GM12878 (cell line): Measurements from ENCODE around the gene BCL11A. TPM values are rescaled to one million over a fixed set of nuclear protein-coding genes. Genes with fewer than 3 reads are reported as not detected.

Experiments used
- ATAC-seq: fragments of 200-7000 bp; cut with Tn5 transposase; 3 replicates; pipeline ENCODE4 v1.9.1; 2020; ENCODE audit warnings: mild to moderate bottlenecking, moderate library complexity
- BruUV-seq: library from RNA; stranded (reverse); fragments of 400-500 nt; replicated peaks from 2 replicates; lab custom pipeline; 2021; lab: Mats Ljungman, UMichigan
- CTCF ChIA-PET: fragments of 300-600 bp; sonication (Branson Sonifier 250); formaldehyde crosslinking; extraction: SDS; loops from one replicate; lab custom pipeline; 2021; ENCODE audit warnings: inconsistent platforms; lab: Yijun Ruan, JAX
- POLR2A ChIA-PET: fragments of 350-600 bp; formaldehyde crosslinking; extraction: SDS; loops from one replicate; lab custom pipeline; 2021; ENCODE audit warnings: inconsistent platforms; lab: Charles Lee
- RAD21 ChIA-PET: fragments of 300-600 bp; sonication (Branson Sonifier 250); formaldehyde crosslinking; loops from one replicate; lab custom pipeline; 2023; ENCODE audit warnings: antibody characterized with exemption; ENCODE audit not compliant: unreplicated experiment; lab: Charles Lee
- SMC1A ChIA-PET: fragments of 300-600 bp; sonication (Branson Sonifier 250); formaldehyde crosslinking; loops from one replicate; lab custom pipeline; 2023; ENCODE audit not compliant: unreplicated experiment, uncharacterized antibody; lab: Charles Lee
- DNase-seq: peaks from one replicate; pipeline ENCODE4 v3.0.0-alpha.2; 2011; ENCODE audit warnings: low read depth, low spot score
- FAIRE-seq: peaks from 3 replicates; lab custom pipeline; 2011; peaks lifted over from hg19 to GRCh38; lab: Jason Lieb, UNC
- H2AFZ ChIP-seq: 2 replicates; pipeline ENCODE4 v1.6.0; 2011; ENCODE audit warnings: low read depth, low read length, control low read depth; ENCODE audit not compliant: control insufficient read depth
- H3K27ac ChIP-seq: 2 replicates; pipeline ENCODE4 v1.5.1; 2011; ENCODE audit warnings: control low read depth; ENCODE audit not compliant: control insufficient read depth, insufficient read depth
- H3K27me3 ChIP-seq, 2 experiments: replicated peaks in 1 of 2; 2 replicates each; pipeline versions ENCODE4 v1.6.0 to v1.6.1; 2011; ENCODE audit warnings: low read length in 1 of 2; ENCODE audit not compliant: control insufficient read depth in 2 of 2, insufficient read depth in 2 of 2
- H3K36me3 ChIP-seq, 2 experiments: 2 replicates each; pipeline ENCODE4 v1.5.1; 2011; ENCODE audit warnings: low read length in 1 of 2; ENCODE audit not compliant: control insufficient read depth in 2 of 2, insufficient read depth in 2 of 2
- H3K4me1 ChIP-seq: 2 replicates; pipeline ENCODE4 v1.6.1; 2011; ENCODE audit warnings: mild to moderate bottlenecking, low read length, moderate library complexity, mixed read lengths; ENCODE audit not compliant: control insufficient read depth, insufficient read depth
- H3K4me2 ChIP-seq: 2 replicates; pipeline ENCODE4 v1.6.0; 2011; ENCODE audit warnings: control low read depth; ENCODE audit not compliant: control insufficient read depth, insufficient read depth
- H3K4me3 ChIP-seq: fragments of 200-600 bp; sonication (generic); 2 replicates; pipeline ENCODE4 v1.5.1; 2016
- H3K79me2 ChIP-seq: 2 replicates; pipeline ENCODE4 v1.6.0; 2011; ENCODE audit warnings: low read length; ENCODE audit not compliant: control insufficient read depth, insufficient read depth
- H3K9ac ChIP-seq: 2 replicates; pipeline ENCODE4 v1.8.0; 2011; ENCODE audit warnings: low read length, control low read depth, mixed read lengths; ENCODE audit not compliant: control insufficient read depth, insufficient read depth
- H3K9me3 ChIP-seq: replicated peaks from 3 replicates; pipeline ENCODE4 v1.5.1; 2011; ENCODE audit warnings: mild to moderate bottlenecking, low read length; ENCODE audit not compliant: control insufficient read depth, insufficient read depth
- H4K20me1 ChIP-seq: 2 replicates; pipeline ENCODE4 v1.6.0; 2011; ENCODE audit not compliant: control insufficient read depth, insufficient read depth
- CHD2 ChIP-seq: IDR thresholded peaks from 2 replicates; pipeline ENCODE4 v1.6.1; 2011; ENCODE audit warnings: low read depth, low read length, improper control_type of control experiment, borderline replicate concordance
- KLF5 ChIP-seq: fragments of 450-650 bp; IDR thresholded peaks from 2 replicates; pipeline ENCODE4 v1.6.1; 2014; ENCODE audit warnings: mild to moderate bottlenecking; ENCODE audit not compliant: partially characterized antibody
- POLR2AphosphoS2 ChIP-seq: IDR thresholded peaks from 2 replicates; pipeline ENCODE4 v1.6.1; 2011; ENCODE audit warnings: low read depth, mild to moderate bottlenecking, low read length, improper control_type of control experiment, moderate library complexity
- SIX5 ChIP-seq: IDR thresholded peaks from 2 replicates; pipeline ENCODE4 v1.6.1; 2011; ENCODE audit warnings: mild to moderate bottlenecking, low read depth, low read length, moderate library complexity; ENCODE audit not compliant: severe bottlenecking
- SPI1 ChIP-seq: IDR thresholded peaks from 2 replicates; pipeline ENCODE4 v1.6.1; 2011; ENCODE audit warnings: low read depth, mild to moderate bottlenecking, low read length, moderate library complexity, borderline replicate concordance; ENCODE audit not compliant: insufficient read depth
- SUPT20H ChIP-seq: IDR thresholded peaks from 2 replicates; pipeline ENCODE4 v1.6.1; 2011; ENCODE audit warnings: low read depth, mild to moderate bottlenecking, low read length, moderate library complexity, borderline replicate concordance; ENCODE audit not compliant: control insufficient read depth
- SUZ12 ChIP-seq: fragments of 200-600 bp; sonication (generic); IDR thresholded peaks from one replicate; pipeline ENCODE4 v1.6.1; 2018; ENCODE audit warnings: antibody characterized with exemption, mild to moderate bottlenecking; ENCODE audit not compliant: unreplicated experiment
- TBL1XR1 ChIP-seq: IDR thresholded peaks from 2 replicates; pipeline ENCODE4 v1.6.1; 2012; ENCODE audit warnings: low read depth, low read length, improper control_type of control experiment
- TCF12 ChIP-seq: IDR thresholded peaks from 2 replicates; pipeline ENCODE4 v1.6.1; 2011; ENCODE audit warnings: low read depth, mild to moderate bottlenecking, low read length
- ZBED1 ChIP-seq: IDR thresholded peaks from 2 replicates; pipeline ENCODE4 v1.6.1; 2016; ENCODE audit warnings: borderline replicate concordance
- ZNF217 ChIP-seq: fragments of 450-650 bp; IDR thresholded peaks from 2 replicates; pipeline ENCODE4 v1.6.1; 2017; ENCODE audit warnings: antibody characterized with exemption, mild to moderate bottlenecking
- ZNF274 ChIP-seq: IDR thresholded peaks from one replicate; pipeline ENCODE4 v1.8.0; 2011; ENCODE audit not compliant: insufficient read length, insufficient read depth
- WGBS: methylation state at CpG from one replicate; pipeline ENCODE4 v1.1.6; 2016; ENCODE audit warnings: low lambda C conversion rate; ENCODE audit not compliant: insufficient replicate concordance, insufficient coverage; ENCODE audit errors: missing lambda C conversion rate; 5-methylcytosine and 5-hydroxymethylcytosine counted together
- in situ Hi-C: fragments of 300-500 bp; cut with MboI; formaldehyde crosslinking; loops from 9 replicates; pipeline ENCODE4 v1.14.3; 2018; ENCODE audit warnings: mixed read lengths
- intact Hi-C: fragments of 100-400 bp; cut with micrococcal nuclease; formaldehyde crosslinking; loops from one replicate; pipeline ENCODE4 v1.14.2; 2022; ENCODE audit not compliant: unreplicated experiment
- polyA plus RNA-seq, 11 experiments: library from polyadenylated mRNA; depleted of rRNA in 4 of 11; unstranded in 6 of 11; stranded (reverse) in 5 of 11; fragments of >200 nt; fragmentation: Nextera tagmentation in 4 of 11; fragmentation: Illumina TruSeq in 1 of 11; extraction: Ambion mirVana in 4 of 11; extraction: Trizol in 1 of 11; gene quantifications; 1 replicate in 1 of 11; 2 replicates in 10 of 11; pipeline versions ENCODE4 v1.2.1 to v1.2.3, GENCODE V29; 2011 to 2016; ENCODE audit warnings: inconsistent platforms in 2 of 11, missing spikeins in 2 of 11, low read depth in 1 of 11
- total RNA-seq, 4 experiments: library from RNA; depleted of rRNA in 3 of 4; stranded (reverse); fragments of >200 nt in 3 of 4; fragmentation: Illumina TruSeq in 1 of 4; extraction: Trizol in 1 of 4; gene quantifications; 2 replicates each; pipeline versions ENCODE4 v1.2.1 to v1.2.3, GENCODE V29; 2013 to 2021
- TF ChIP-seq, protein P1 (sequence below): fragments of 450-650 bp; conservative IDR thresholded peaks from 2 replicates; pipeline ENCODE4 v1.6.1; 2017; ENCODE audit warnings: mild to moderate bottlenecking, moderate library complexity
- TF ChIP-seq, protein P2 (sequence below): fragments of 450-650 bp; IDR thresholded peaks from 2 replicates; pipeline ENCODE4 v1.6.1; 2017; ENCODE audit warnings: mild to moderate bottlenecking
- TF ChIP-seq, protein P3 (sequence below): IDR thresholded peaks from 2 replicates; pipeline ENCODE4 v1.6.1; 2011; ENCODE audit warnings: low read depth, mild to moderate bottlenecking, low read length, moderate library complexity, borderline replicate concordance; ENCODE audit errors: extremely low read depth
- TF ChIP-seq, protein P4 (sequence below): IDR thresholded peaks from 2 replicates; pipeline ENCODE4 v1.6.1; 2012; ENCODE audit warnings: low read depth, low read length, improper control_type of control experiment
- TF ChIP-seq, protein P5 (sequence below): IDR thresholded peaks from 2 replicates; pipeline ENCODE4 v1.6.1; 2011; ENCODE audit warnings: low read depth, low read length, improper control_type of control experiment, borderline replicate concordance

The BCL11A gene
- total and polyA plus RNA-seq, 10 of the 15 experiments (the other 5 are each of a cell fraction or from before 2014, with no cell fraction given), result 7.5 to 26.6 (median 11.1) TPM; not detected in 1

DNA sequence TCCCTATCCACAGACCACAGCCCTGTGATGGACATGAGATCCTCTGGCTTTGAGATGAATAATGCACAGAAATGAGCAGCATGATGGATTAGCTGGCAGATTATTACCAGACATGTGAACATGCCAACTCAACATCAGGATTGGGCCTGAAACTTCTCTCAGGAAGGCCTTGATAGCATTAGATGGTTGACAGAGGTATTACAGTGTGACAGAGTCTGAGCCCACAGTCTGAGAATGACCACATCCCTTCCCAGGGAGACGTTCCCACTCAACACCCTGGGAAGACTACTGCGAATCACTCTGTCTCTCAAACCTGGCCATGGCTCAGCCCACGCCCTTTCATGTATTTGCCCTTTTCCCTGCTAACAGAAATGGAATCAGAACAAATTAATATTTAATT, 66.9 kb downstream of the BCL11A start:
- RAD21 ChIA-PET, result no interaction called here
- POLR2A ChIA-PET, result no interaction called here
- no peak overlapping the region for H3K9ac ChIP-seq
- no peaks in the 10 kb centered on the region for H3K27me3 ChIP-seq
- CTCF ChIA-PET, result no interaction called here
- H3K4me2 ChIP-seq, result 0 out of 2 replicates have a peak overlapping the region, but pooled peaks have one; percentile 23
- TF ChIP-seq SIX5 (no peak), SUZ12 (no peak), KLF5 (no peak), SPI1 (no peak), SUPT20H (no peak), TBL1XR1 (no peak), TCF12 (no peak), ZNF217 (no peak), POLR2AphosphoS2 (no peak), ZNF274 (no peak), CHD2 (no peak), ZBED1 (no peak)
- TF ChIP-seq, protein P1, sequence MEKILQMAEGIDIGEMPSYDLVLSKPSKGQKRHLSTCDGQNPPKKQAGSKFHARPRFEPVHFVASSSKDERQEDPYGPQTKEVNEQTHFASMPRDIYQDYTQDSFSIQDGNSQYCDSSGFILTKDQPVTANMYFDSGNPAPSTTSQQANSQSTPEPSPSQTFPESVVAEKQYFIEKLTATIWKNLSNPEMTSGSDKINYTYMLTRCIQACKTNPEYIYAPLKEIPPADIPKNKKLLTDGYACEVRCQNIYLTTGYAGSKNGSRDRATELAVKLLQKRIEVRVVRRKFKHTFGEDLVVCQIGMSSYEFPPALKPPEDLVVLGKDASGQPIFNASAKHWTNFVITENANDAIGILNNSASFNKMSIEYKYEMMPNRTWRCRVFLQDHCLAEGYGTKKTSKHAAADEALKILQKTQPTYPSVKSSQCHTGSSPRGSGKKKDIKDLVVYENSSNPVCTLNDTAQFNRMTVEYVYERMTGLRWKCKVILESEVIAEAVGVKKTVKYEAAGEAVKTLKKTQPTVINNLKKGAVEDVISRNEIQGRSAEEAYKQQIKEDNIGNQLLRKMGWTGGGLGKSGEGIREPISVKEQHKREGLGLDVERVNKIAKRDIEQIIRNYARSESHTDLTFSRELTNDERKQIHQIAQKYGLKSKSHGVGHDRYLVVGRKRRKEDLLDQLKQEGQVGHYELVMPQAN, result no peak
- TF ChIP-seq, protein P2, sequence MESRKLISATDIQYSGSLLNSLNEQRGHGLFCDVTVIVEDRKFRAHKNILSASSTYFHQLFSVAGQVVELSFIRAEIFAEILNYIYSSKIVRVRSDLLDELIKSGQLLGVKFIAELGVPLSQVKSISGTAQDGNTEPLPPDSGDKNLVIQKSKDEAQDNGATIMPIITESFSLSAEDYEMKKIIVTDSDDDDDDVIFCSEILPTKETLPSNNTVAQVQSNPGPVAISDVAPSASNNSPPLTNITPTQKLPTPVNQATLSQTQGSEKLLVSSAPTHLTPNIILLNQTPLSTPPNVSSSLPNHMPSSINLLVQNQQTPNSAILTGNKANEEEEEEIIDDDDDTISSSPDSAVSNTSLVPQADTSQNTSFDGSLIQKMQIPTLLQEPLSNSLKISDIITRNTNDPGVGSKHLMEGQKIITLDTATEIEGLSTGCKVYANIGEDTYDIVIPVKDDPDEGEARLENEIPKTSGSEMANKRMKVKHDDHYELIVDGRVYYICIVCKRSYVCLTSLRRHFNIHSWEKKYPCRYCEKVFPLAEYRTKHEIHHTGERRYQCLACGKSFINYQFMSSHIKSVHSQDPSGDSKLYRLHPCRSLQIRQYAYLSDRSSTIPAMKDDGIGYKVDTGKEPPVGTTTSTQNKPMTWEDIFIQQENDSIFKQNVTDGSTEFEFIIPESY, result no peak
- TF ChIP-seq, protein P3, sequence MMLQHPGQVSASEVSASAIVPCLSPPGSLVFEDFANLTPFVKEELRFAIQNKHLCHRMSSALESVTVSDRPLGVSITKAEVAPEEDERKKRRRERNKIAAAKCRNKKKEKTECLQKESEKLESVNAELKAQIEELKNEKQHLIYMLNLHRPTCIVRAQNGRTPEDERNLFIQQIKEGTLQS, result no peak
- TF ChIP-seq, protein P4, sequence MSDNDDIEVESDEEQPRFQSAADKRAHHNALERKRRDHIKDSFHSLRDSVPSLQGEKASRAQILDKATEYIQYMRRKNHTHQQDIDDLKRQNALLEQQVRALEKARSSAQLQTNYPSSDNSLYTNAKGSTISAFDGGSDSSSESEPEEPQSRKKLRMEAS, result no peak
- TF ChIP-seq, protein P5, sequence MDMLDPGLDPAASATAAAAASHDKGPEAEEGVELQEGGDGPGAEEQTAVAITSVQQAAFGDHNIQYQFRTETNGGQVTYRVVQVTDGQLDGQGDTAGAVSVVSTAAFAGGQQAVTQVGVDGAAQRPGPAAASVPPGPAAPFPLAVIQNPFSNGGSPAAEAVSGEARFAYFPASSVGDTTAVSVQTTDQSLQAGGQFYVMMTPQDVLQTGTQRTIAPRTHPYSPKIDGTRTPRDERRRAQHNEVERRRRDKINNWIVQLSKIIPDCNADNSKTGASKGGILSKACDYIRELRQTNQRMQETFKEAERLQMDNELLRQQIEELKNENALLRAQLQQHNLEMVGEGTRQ, result no peak
- no peaks in the 10 kb centered on the region for H4K20me1 ChIP-seq
- H3K79me2 ChIP-seq, result peaks cover 55% of the 10 kb centered on the region
- no peak for DNase-seq
- H2AFZ ChIP-seq, result no peak overlapping the region
- H3K4me1 ChIP-seq, result peaks cover 56% of the 10 kb centered on the region
- 96% methylated on average over 3 of the region's 3 CpGs for WGBS
- SMC1A ChIA-PET, result no interaction called here
- H3K36me3 ChIP-seq, result peaks cover 0 to 10% of the 10 kb centered on the region in 2 experiments; a peak in 2 of 4 replicates
- ATAC-seq, result no peak
- H3K4me3 ChIP-seq, result no peak overlapping the region
- BruUV-seq, result no TSS peak
- in situ Hi-C loops, result no loop called here
- intact Hi-C loops, result no loop called here
- no peaks in the 10 kb centered on the region for H3K9me3 ChIP-seq
- H3K27ac ChIP-seq, result peak overlapping the region; percentile 49
- no peak for FAIRE-seq
